Fibroblast of lung (primary cell): ENCODE data around the gene FAM174C. TPM values are rescaled to one million over a fixed set of nuclear protein-coding genes. Genes with fewer than 3 reads are reported as not detected.

ENCODE experiments used
- DNase-seq, 2 donors: peaks; one replicate each; pipeline versions ENCODE4 v3.0.0 to v3.0.0-alpha.2; 2010; ENCODE audit warnings: low read depth in 2 of 2
- H2AFZ ChIP-seq: 2 replicates; pipeline ENCODE4 v1.5.1; 2012; ENCODE audit warnings: low read length, control low read depth, inconsistent platforms
- H3K27ac ChIP-seq: 2 replicates; pipeline ENCODE4 v1.5.1; 2011; ENCODE audit warnings: low read length, control low read depth; ENCODE audit not compliant: insufficient read depth
- H3K27me3 ChIP-seq: 2 replicates; pipeline ENCODE4 v1.5.1; 2011; ENCODE audit warnings: mild to moderate bottlenecking, low read length; ENCODE audit not compliant: control insufficient read depth, insufficient read depth
- H3K36me3 ChIP-seq: 2 replicates; pipeline ENCODE4 v1.5.1; 2011; ENCODE audit warnings: low read length; ENCODE audit not compliant: control insufficient read depth, insufficient read depth
- H3K4me1 ChIP-seq: 2 replicates; pipeline ENCODE4 v1.5.1; 2011; ENCODE audit warnings: low read length; ENCODE audit not compliant: control insufficient read depth, insufficient read depth; ENCODE audit errors: extremely low read depth
- H3K4me2 ChIP-seq: 2 replicates; pipeline ENCODE4 v1.5.1; 2011; ENCODE audit warnings: low read length, control low read depth; ENCODE audit not compliant: insufficient read depth; ENCODE audit errors: extremely low read depth
- H3K4me3 ChIP-seq, 4 experiments: fragments of 200-600 bp in 1 of 4; sonication (generic) in 1 of 4; replicated peaks in 1 of 4; 2 replicates each; pipeline ENCODE4 v1.5.1; 2011 to 2016; ENCODE audit warnings: low read length in 4 of 4, low read depth in 3 of 4, mild to moderate bottlenecking in 3 of 4, control low read depth in 2 of 4, inconsistent platforms in 1 of 4, mixed read lengths in 1 of 4; ENCODE audit not compliant: insufficient read depth in 1 of 4; ENCODE audit errors: control extremely low read depth in 1 of 4
- H3K79me2 ChIP-seq: 2 replicates; pipeline ENCODE4 v1.5.1; 2012; ENCODE audit warnings: mild to moderate bottlenecking, low read length, inconsistent platforms; ENCODE audit not compliant: control insufficient read depth, insufficient read depth
- H3K9ac ChIP-seq: 2 replicates; pipeline ENCODE4 v1.5.1; 2011; ENCODE audit warnings: mild to moderate bottlenecking, low read length, control low read depth; ENCODE audit not compliant: insufficient read depth
- H3K9me3 ChIP-seq: 2 replicates; pipeline ENCODE4 v1.5.1; 2012; ENCODE audit warnings: low read depth, low read length; ENCODE audit not compliant: control insufficient read depth, insufficient read depth
- H4K20me1 ChIP-seq: 2 replicates; pipeline ENCODE4 v1.5.1; 2011; ENCODE audit warnings: low read length; ENCODE audit not compliant: control insufficient read depth, insufficient read depth; ENCODE audit errors: extremely low read depth
- CTCF ChIP-seq, 2 donors: IDR thresholded peaks in 1 of 2; conservative IDR thresholded peaks in 1 of 2; 1 replicate in 1 of 2; 2 replicates in 1 of 2; pipeline ENCODE4 v1.5.1; 2011 to 2012; ENCODE audit warnings: low read length in 2 of 2, control low read depth in 1 of 2, inconsistent platforms in 1 of 2, low read depth in 1 of 2, mild to moderate bottlenecking in 1 of 2
- EZH2 ChIP-seq: IDR thresholded peaks from 2 replicates; pipeline ENCODE4 v1.5.1; 2012; ENCODE audit warnings: low read length, control low read depth, mild to moderate bottlenecking; ENCODE audit errors: missing control alignments
- polyA plus RNA-seq, 2 donors: library from polyadenylated mRNA; depleted of rRNA in 1 of 2; stranded (reverse) in 1 of 2; unstranded in 1 of 2; fragments of >200 nt; gene quantifications; 2 replicates each; pipeline ENCODE4 v1.2.1, GENCODE V29; 2011 to 2012; ENCODE audit warnings: missing spikeins in 1 of 2
- total RNA-seq: library from RNA; depleted of rRNA; stranded (reverse); fragments of >200 nt; gene quantifications from 2 replicates; pipeline ENCODE4 v1.2.1, GENCODE V29; 2014

Gene FAM174C
- total and polyA plus RNA-seq, 2 donors (not counting 1 experiment from before 2014, with no cell fraction given) = 16.1 to 22.5 TPM

- peaks cover 3% of the 10 kb centered on the region for H3K27me3 ChIP-seq
- H3K27ac ChIP-seq = no peak overlapping the region
- no peak overlapping the region for H3K4me2 ChIP-seq
- peaks cover 5% of the 10 kb centered on the region for H3K4me1 ChIP-seq
- TF ChIP-seq CTCF (conservative IDR thresholded peaks at IDR 0.05 in 1 of 2, IDR thresholded peaks at IDR 0.05 in 1 of 2; ENCODE audit: low read depth in 1 of 2, low read length in 2 of 2) (no peak), EZH2 (no peak)
- no peaks in the 10 kb centered on the region for H3K9me3 ChIP-seq
- H3K36me3 ChIP-seq = no peaks in the 10 kb centered on the region
- H3K4me3 ChIP-seq = no peak overlapping the region
- H4K20me1 ChIP-seq = no peaks in the 10 kb centered on the region
- H2AFZ ChIP-seq = no peak overlapping the region
- no peaks in the 10 kb centered on the region for H3K79me2 ChIP-seq
- DNase-seq = no peak
- no peak overlapping the region for H3K9ac ChIP-seq
These were observed 47.1 kb downstream of the FAM174C start for GRCh38 chr19:1322198-1322981.

GRCh38 chr19:1324249-1324805 lies 49.0 kb downstream of the FAM174C start:
- Histone ChIP-seq H3K79me2 (no peaks in the 10 kb centered on the region), H2AFZ (no peak overlapping the region), H3K4me1 (peaks cover 5% of the 10 kb centered on the region), H3K4me3 (peak overlapping the region in 1 of 4 experiments; percentile 47), H3K36me3 (no peaks in the 10 kb centered on the region), H3K27me3 (no peaks in the 10 kb centered on the region), H3K9ac (no peak overlapping the region), H3K4me2 (peak overlapping the region; percentile 62), H3K9me3 (no peaks in the 10 kb centered on the region), H4K20me1 (no peaks in the 10 kb centered on the region), H3K27ac (no peak overlapping the region)
- DNase-seq = no peak
- TF ChIP-seq EZH2 = no peak
- TF ChIP-seq CTCF (conservative IDR thresholded peaks at IDR 0.05 in 1 of 2, IDR thresholded peaks at IDR 0.05 in 1 of 2; ENCODE audit: low read depth in 1 of 2, low read length in 2 of 2) = no peak

- H3K36me3 ChIP-seq = no peaks in the 10 kb centered on the region
- no peaks in the 10 kb centered on the region for H3K9me3 ChIP-seq
- H3K27ac ChIP-seq = no peak overlapping the region
- H4K20me1 ChIP-seq = no peaks in the 10 kb centered on the region
- peak overlapping the region; percentile 37 for H3K9ac ChIP-seq
- H3K4me3 ChIP-seq = peak overlapping the region; percentile 31 to 47 (median 31)
- TF ChIP-seq EZH2 (no peak), CTCF (conservative IDR thresholded peaks at IDR 0.05 in 1 of 2, IDR thresholded peaks at IDR 0.05 in 1 of 2; ENCODE audit: low read depth in 1 of 2, low read length in 2 of 2) (no peak)
- H3K79me2 ChIP-seq = no peaks in the 10 kb centered on the region
- H3K4me1 ChIP-seq = peaks cover 5% of the 10 kb centered on the region
- peak overlapping the region; percentile 46 for H2AFZ ChIP-seq
- no peaks in the 10 kb centered on the region for H3K27me3 ChIP-seq
- peak overlapping the region; percentile 62 for H3K4me2 ChIP-seq
- peak; percentile 72 to 86 for DNase-seq
These were observed 49.7 kb downstream of the FAM174C start for GRCh38 chr19:1324806-1325567.
